Mucosa of descending colon (tissue), 3 donors: Measurements from ENCODE around the gene KCNN3. TPM values are rescaled to one million over a fixed set of nuclear protein-coding genes. Genes with fewer than 3 reads are reported as not detected.

ENCODE experiments used
- ATAC-seq: fragments of 200-7000 bp; cut with Tn5 transposase; one replicate; pipeline ENCODE4 v1.9.1; 2020; ENCODE audit warnings: mild to moderate bottlenecking, moderate library complexity
- DNase-seq, 3 donors: peaks; one replicate each; pipeline ENCODE4 v3.0.0-alpha.2; 2020
- H3K36me3 ChIP-seq: fragments of 200-600 bp; one replicate; pipeline ENCODE4 v1.8.0; 2021; ENCODE audit warnings: low read depth, mild to moderate bottlenecking
- H3K4me1 ChIP-seq: fragments of 200-600 bp; one replicate; pipeline ENCODE4 v1.8.0; 2021; ENCODE audit warnings: low read depth, mild to moderate bottlenecking
- H3K4me3 ChIP-seq: fragments of 200-600 bp; one replicate; pipeline ENCODE4 v1.8.0; 2021; ENCODE audit warnings: mild to moderate bottlenecking
- H3K9me3 ChIP-seq: fragments of 200-600 bp; one replicate; pipeline ENCODE4 v1.8.0; 2021; ENCODE audit warnings: mild to moderate bottlenecking
- CTCF ChIP-seq: fragments of 200-600 bp; IDR thresholded peaks from one replicate; pipeline ENCODE4 v1.8.0; 2022; ENCODE audit warnings: antibody characterized with exemption, mild to moderate bottlenecking
- intact Hi-C, 2 donors: fragments of 100-400 bp; cut with DNase I in 1 of 2; cut with micrococcal nuclease in 1 of 2; formaldehyde crosslinking; loops; one replicate each; pipeline versions ENCODE4 v1.11.0 to v1.11.1; 2022; cut with DNase I, micrococcal nuclease
- total RNA-seq, 3 donors: library from RNA; stranded (reverse); fragmentation: NEBNext Ultra II Directional in 2 of 3; extraction: Animal tissue kit (Norgen Biotek cat#: 25700) in 2 of 3; gene quantifications; one replicate each; pipeline versions ENCODE4 v1.2.1 to v1.2.4, GENCODE V29; 2021 to 2023
- donor health status: DM: no; HTN: no; CAD: no; lungs with moderate emphysema.
- donor health status: DM: no; HTN: no; CAD: no.
- donor health status: DM: no; HTN: yes; CAD: no.

KCNN3 gene
- total RNA-seq, 3 donors from 2014 or later, result 1.5 to 19.3 (median 2.0) TPM

- Histone ChIP-seq H3K9me3 (no peaks in the 10 kb centered on the region), H3K36me3 (no peaks in the 10 kb centered on the region), H3K4me1 (peaks cover 2% of the 10 kb centered on the region), H3K4me3 (no peak overlapping the region)
- DNase-seq, result no peak
- no peak for ATAC-seq
- no peak for TF ChIP-seq CTCF
- intact Hi-C loops, result no loop called here
These were observed 85.7 kb downstream of the KCNN3 start for GRCh38 chr1:154784416-154784815.

GRCh38 chr1:154783976-154784375 lies 86.1 kb downstream of the KCNN3 start:
- ATAC-seq (no peak), DNase-seq (no peak)
- no peaks in the 10 kb centered on the region for H3K36me3 ChIP-seq
- no peaks in the 10 kb centered on the region for H3K9me3 ChIP-seq
- H3K4me3 ChIP-seq, result no peak overlapping the region
- intact Hi-C loops, result no loop called here
- no peak for TF ChIP-seq CTCF
- H3K4me1 ChIP-seq, result peaks cover 2% of the 10 kb centered on the region

- intact Hi-C loops, result no loop called here
- ATAC-seq, result no peak
- no peak for DNase-seq
- no peaks in the 10 kb centered on the region for H3K36me3 ChIP-seq
- H3K9me3 ChIP-seq, result no peaks in the 10 kb centered on the region
- peaks cover 2% of the 10 kb centered on the region for H3K4me1 ChIP-seq
- TF ChIP-seq CTCF, result no peak
- no peak overlapping the region for H3K4me3 ChIP-seq
These were observed 89.5 kb downstream of the KCNN3 start for GRCh38 chr1:154780541-154780940.

GRCh38 chr1:154779551-154780189 lies 90.4 kb downstream of the KCNN3 start:
- Histone ChIP-seq H3K4me3 (no peak overlapping the region), H3K4me1 (no peaks in the 10 kb centered on the region), H3K9me3 (no peaks in the 10 kb centered on the region), H3K36me3 (no peaks in the 10 kb centered on the region)
- no peak for TF ChIP-seq CTCF
- DNase-seq (no peak), ATAC-seq (no peak)
- intact Hi-C loops, result no loop called here

GRCh38 chr1:154778944-154779343 lies 91.1 kb downstream of the KCNN3 start:
- Histone ChIP-seq H3K9me3 (no peaks in the 10 kb centered on the region), H3K4me3 (no peak overlapping the region), H3K4me1 (no peaks in the 10 kb centered on the region), H3K36me3 (no peaks in the 10 kb centered on the region)
- ATAC-seq (no peak), DNase-seq (no peak)
- intact Hi-C loops, result no loop called here
- no peak for TF ChIP-seq CTCF

- DNase-seq, result no peak
- no peak overlapping the region for H3K4me3 ChIP-seq
- H3K36me3 ChIP-seq, result no peaks in the 10 kb centered on the region
- no peak for TF ChIP-seq CTCF
- no peak for ATAC-seq
- no peaks in the 10 kb centered on the region for H3K4me1 ChIP-seq
- intact Hi-C loops, result no loop called here
- no peaks in the 10 kb centered on the region for H3K9me3 ChIP-seq
These were observed 91.8 kb downstream of the KCNN3 start for GRCh38 chr1:154778275-154778674.
